ENCODE results near the gene PDSS2. TPM values are rescaled to one million over a fixed set of nuclear protein-coding genes. Genes with fewer than 3 reads are reported as not detected.

Gene PDSS2
- total and polyA plus RNA-seq, 2 of the 8 experiments (the other 6 are each of a cell fraction or from before 2014, with no cell fraction given): 10.7 to 16.1 TPM

DNA sequence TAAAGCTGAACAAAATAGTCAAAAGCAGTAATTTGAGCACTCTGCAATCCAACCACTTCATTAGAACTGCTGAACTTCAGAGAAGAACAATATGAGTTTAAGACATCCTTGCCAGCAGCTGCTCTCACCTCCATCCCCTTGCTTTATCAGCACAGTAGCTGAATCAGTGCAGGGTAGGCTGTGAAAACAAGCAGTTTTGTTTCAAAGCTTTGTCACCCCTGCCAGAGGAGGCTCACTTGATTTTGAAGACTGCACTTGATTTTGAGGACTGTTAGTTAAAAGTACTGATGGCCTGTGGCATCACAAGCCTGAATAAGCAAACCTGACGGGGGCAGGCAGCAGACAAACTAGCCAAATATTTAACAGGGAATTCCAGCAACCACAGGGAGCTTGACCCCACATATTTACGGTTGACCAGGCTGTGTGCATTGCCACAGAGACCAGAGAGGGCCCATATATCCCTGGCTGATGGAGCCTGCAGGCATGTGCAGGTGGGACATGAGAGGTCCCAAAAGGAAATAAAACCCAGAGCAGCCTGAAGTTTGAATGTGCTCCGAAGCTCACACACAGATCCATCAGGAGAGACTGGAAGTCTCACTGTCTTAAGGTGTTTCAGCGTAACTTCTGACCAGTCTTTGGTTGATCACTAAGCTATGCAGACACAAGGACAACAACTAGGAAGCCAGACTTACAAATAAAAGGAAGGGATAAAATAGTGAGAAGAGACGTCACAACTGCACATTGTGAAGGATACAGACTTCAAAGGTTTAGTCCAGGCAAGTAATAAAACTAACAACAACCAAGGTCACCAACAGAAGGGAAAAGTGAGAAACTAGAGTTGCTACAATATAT, 97.4 kb downstream of the PDSS2 start:
- no peaks in the 10 kb centered on the region for H3K36me3 ChIP-seq (ENCODE audit: control insufficient read depth in 2 of 4, insufficient read depth in 4 of 4, low read length in 3 of 4)

More for the DNA sequence above, 97.4 kb downstream of the PDSS2 start:
- H3K4ac ChIP-seq (replicated peaks; ENCODE audit: insufficient read length, low read depth, low read length): no peak overlapping the region
- ChIA-PET POLR2A (ENCODE audit: partially characterized antibody) (interaction anchor here (0.7 kb wide), 1 partner anchor 11 kb away, joined by 3 read pairs; no protein-coding TSS in a partner anchor), CTCF (ENCODE audit: partially characterized antibody) (interaction anchor here (0.9 to 2.4 kb wide), 4 partner anchors 11 to 230 kb away, joined by 3 to 6 read pairs (median 4); no protein-coding TSS in a partner anchor)
- H4K5ac ChIP-seq (ENCODE audit: insufficient read length, low read depth, low read length): no peak overlapping the region
- no peak overlapping the region for H3K56ac ChIP-seq (replicated peaks; ENCODE audit: insufficient read length, low read depth, low read length)
- peak overlapping the region in 2 of 4 experiments; percentile 1 to 40; a peak in 3 of 7 replicates for H3K9ac ChIP-seq (replicated peaks in 1 of 4; ENCODE audit: extremely low read depth in 1 of 4, low read depth in 3 of 4, low read length in 3 of 4)
- no peak overlapping the region for H2BK5ac ChIP-seq (ENCODE audit: low read depth, low read length)
- H4K20me1 ChIP-seq (replicated peaks in 1 of 2; ENCODE audit: control insufficient read depth in 1 of 2, insufficient read depth in 2 of 2, low read length in 2 of 2): peaks cover 0 to 2% of the 10 kb centered on the region in 2 experiments
- no peak overlapping the region for H3K18ac ChIP-seq (ENCODE audit: extremely low read depth, low read length)
- no peaks in the 10 kb centered on the region for H3K23me2 ChIP-seq (ENCODE audit: low read depth, low read length)
- 83% methylated on average over 5 of the region's 5 CpGs; no CpG with 5 or more reads in 1 of the 2 experiments for WGBS, 2 experiments (ENCODE audit: extremely low coverage in 1 of 2, insufficient coverage in 1 of 2, insufficient read length in 1 of 2, insufficient replicate concordance in 2 of 2, low coverage in 1 of 2, low lambda C conversion rate in 2 of 2, missing lambda C conversion rate in 1 of 2)
- no peak overlapping the region for H2BK20ac ChIP-seq (ENCODE audit: low read length)
- peak; percentile 24 for FAIRE-seq
- no peak overlapping the region for H2AFZ ChIP-seq (ENCODE audit: low read length)
- peaks cover 0 to 3% of the 10 kb centered on the region in 2 experiments; a peak in 1 of 4 replicates for H3K79me2 ChIP-seq (ENCODE audit: control insufficient read depth in 1 of 2, insufficient read depth in 2 of 2, low read length in 2 of 2)
- H2BK12ac ChIP-seq (ENCODE audit: low read depth, low read length): no peak overlapping the region
- peak in 1 of 2 experiments; percentile 13 for DNase-seq (ENCODE audit: low read depth in 1 of 2, low spot score in 2 of 2)
- peaks cover 0 to 7% (median 4%) of the 10 kb centered on the region in 4 experiments; a peak in 4 of 7 replicates for H3K4me1 ChIP-seq (replicated peaks in 1 of 4; ENCODE audit: control insufficient read depth in 3 of 4, insufficient read depth in 4 of 4, low read length in 3 of 4)
- no peaks in the 10 kb centered on the region; a peak in 1 of 4 replicates for H3K9me3 ChIP-seq (ENCODE audit: insufficient read depth in 2 of 2, low read depth in 1 of 2, low read length in 1 of 2)
- TF ChIP-seq TCF12 (IDR thresholded peaks at IDR 0.05; ENCODE audit: low read depth, low read length) (no peak), TEAD4 (IDR thresholded peaks at IDR 0.05; ENCODE audit: low read depth, low read length) (peak; percentile 81; the same call in 1 of the 2 replicates), SAP30 (IDR thresholded peaks at IDR 0.05; ENCODE audit: insufficient read depth, insufficient replicate concordance, low read length) (no peak), BCL11A (IDR thresholded peaks at IDR 0.05; ENCODE audit: low read depth in 2 of 2, low read length in 2 of 2) (no peak), SIN3A (conservative IDR thresholded peaks at IDR 0.05 in 1 of 2, IDR thresholded peaks at IDR 0.05 in 1 of 2; ENCODE audit: low read depth in 1 of 2, low read length in 2 of 2) (no peak), SRF (IDR thresholded peaks at IDR 0.05; ENCODE audit: low read depth, low read length) (no peak)
- TF ChIP-seq, protein P1, sequence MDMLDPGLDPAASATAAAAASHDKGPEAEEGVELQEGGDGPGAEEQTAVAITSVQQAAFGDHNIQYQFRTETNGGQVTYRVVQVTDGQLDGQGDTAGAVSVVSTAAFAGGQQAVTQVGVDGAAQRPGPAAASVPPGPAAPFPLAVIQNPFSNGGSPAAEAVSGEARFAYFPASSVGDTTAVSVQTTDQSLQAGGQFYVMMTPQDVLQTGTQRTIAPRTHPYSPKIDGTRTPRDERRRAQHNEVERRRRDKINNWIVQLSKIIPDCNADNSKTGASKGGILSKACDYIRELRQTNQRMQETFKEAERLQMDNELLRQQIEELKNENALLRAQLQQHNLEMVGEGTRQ (IDR thresholded peaks at IDR 0.05; ENCODE audit: low read length): no peak
- peak overlapping the region in 1 of 2 experiments; percentile 15; a peak in 2 of 4 replicates for H3K4me2 ChIP-seq (ENCODE audit: insufficient read depth in 1 of 2, low read depth in 2 of 2, low read length in 2 of 2)
- H2AK5ac ChIP-seq (ENCODE audit: low read depth, low read length): no peak overlapping the region
- no peak overlapping the region for H2BK15ac ChIP-seq (ENCODE audit: low read length)
- H3K14ac ChIP-seq (ENCODE audit: insufficient read length): no peak overlapping the region
- no peak overlapping the region for H3K4me3 ChIP-seq (ENCODE audit: extremely low read depth in 1 of 4, insufficient read depth in 2 of 4, low read depth in 3 of 4, low read length in 4 of 4)
- H3K79me1 ChIP-seq (ENCODE audit: low read depth, low read length): no peaks in the 10 kb centered on the region
- H3K23ac ChIP-seq (ENCODE audit: insufficient read length): no peak overlapping the region
- H2BK120ac ChIP-seq (replicated peaks; ENCODE audit: low read depth, low read length): no peak overlapping the region
- no peaks in the 10 kb centered on the region for H3K27me3 ChIP-seq (replicated peaks in 1 of 4; ENCODE audit: control insufficient read depth in 3 of 4, extremely low read depth in 1 of 4, insufficient read depth in 3 of 4, low read length in 3 of 4)
- H4K8ac ChIP-seq (ENCODE audit: extremely low read depth, insufficient read depth, low read length): no peak overlapping the region
- H4K91ac ChIP-seq (replicated peaks; ENCODE audit: insufficient read length, low read length): no peak overlapping the region
- H3K27ac ChIP-seq (ENCODE audit: low read depth, low read length): no peak overlapping the region; the same call in 1 of the 2 replicates
